K562 (cell line): ENCODE results near the gene CTBP2. TPM values are rescaled to one million over a fixed set of nuclear protein-coding genes. Genes with fewer than 3 reads are reported as not detected.
A peak's percentile ranks its signal among the peaks of the same experiment; 100 is the strongest.

Source experiments
- ATAC-seq: fragments of 200-7000 bp; cut with Tn5 transposase; 3 replicates; pipeline ENCODE4 v1.9.1; 2020; ENCODE audit warnings: moderate library complexity
- BruUV-seq: library from RNA; stranded (reverse); fragments of 400-500 nt; replicated peaks from 2 replicates; lab custom pipeline; 2021; lab: Mats Ljungman, UMichigan
- CTCF ChIA-PET: fragments of 300-600 bp; formaldehyde crosslinking; extraction: SDS; loops from one replicate; lab custom pipeline; 2021; ENCODE audit warnings: low intra/inter-chr PET ratio; lab: Yijun Ruan, JAX
- POLR2A ChIA-PET: fragments of 300-600, 350-650 bp; sonication (Branson Sonifier 250); formaldehyde crosslinking; extraction: SDS; loops from one replicate; lab custom pipeline; 2021; ENCODE audit warnings: antibody characterized with exemption, inconsistent platforms; lab: Yijun Ruan, JAX
- DNase-seq, 4 experiments: peaks; one replicate each; pipeline versions ENCODE4 v3.0.0 to v3.0.0-alpha.2; 2011 to 2018; ENCODE audit warnings: low spot score in 3 of 4, mixed read lengths in 3 of 4; ENCODE audit errors: extremely low read depth in 1 of 4
- FAIRE-seq: peaks from 2 replicates; lab custom pipeline; 2011; peaks lifted over from hg19 to GRCh38; lab: Jason Lieb, UNC
- H2AFZ ChIP-seq: 2 replicates; pipeline ENCODE4 v1.6.0; 2011; ENCODE audit warnings: low read depth, low read length, control low read depth, inconsistent platforms
- H3K27ac ChIP-seq: fragments of 200-600 bp; 3 replicates; pipeline ENCODE4 v1.8.0; 2011; ENCODE audit warnings: low read depth, mild to moderate bottlenecking, control low read depth, inconsistent platforms, low read length, moderate library complexity, mixed read lengths; ENCODE audit errors: extremely low read depth
- H3K27me3 ChIP-seq, 2 experiments: fragments of 300-600 bp in 1 of 2; 2 replicates in 1 of 2; 3 replicates in 1 of 2; pipeline versions ENCODE4 v1.6.0 to v1.8.0; 2011; ENCODE audit warnings: inconsistent platforms in 2 of 2, low read length in 2 of 2, mild to moderate bottlenecking in 1 of 2, mixed read lengths in 1 of 2, moderate library complexity in 1 of 2; ENCODE audit not compliant: control insufficient read depth in 2 of 2, insufficient read depth in 2 of 2
- H3K36me3 ChIP-seq: fragments of 300-600 bp; 3 replicates; pipeline ENCODE4 v1.8.0; 2011; ENCODE audit warnings: mild to moderate bottlenecking, low read length, inconsistent platforms; ENCODE audit not compliant: control insufficient read depth, insufficient read depth
- H3K4me1 ChIP-seq, 2 experiments: fragments of 200-600 bp in 1 of 2; replicated peaks in 1 of 2; 2 replicates in 1 of 2; 3 replicates in 1 of 2; pipeline versions ENCODE4 v1.5.1 to v1.8.0; 2011; ENCODE audit warnings: inconsistent platforms in 2 of 2, low read length in 2 of 2, mild to moderate bottlenecking in 1 of 2, mixed read lengths in 1 of 2, moderate library complexity in 1 of 2; ENCODE audit not compliant: control insufficient read depth in 2 of 2, insufficient read depth in 2 of 2
- H3K4me2 ChIP-seq: 2 replicates; pipeline ENCODE4 v1.6.1; 2011; ENCODE audit warnings: low read length, control low read depth, inconsistent platforms, mixed read lengths; ENCODE audit not compliant: insufficient read depth
- H3K4me3 ChIP-seq: fragments of 200-600 bp; sonication (generic), shearing (Covaris generic); 2 replicates; pipeline ENCODE4 v1.5.1; 2016; ENCODE audit warnings: control low read depth, inconsistent platforms
- H3K79me2 ChIP-seq: fragments of 200-600 bp; 3 replicates; pipeline ENCODE4 v1.8.0; 2011; ENCODE audit warnings: low read length, inconsistent platforms; ENCODE audit not compliant: control insufficient read depth, insufficient read depth
- H3K9ac ChIP-seq, 2 experiments: 2 replicates each; pipeline versions ENCODE4 v1.6.0 to v1.6.1; 2011; ENCODE audit warnings: low read depth in 2 of 2, low read length in 2 of 2, control low read depth in 1 of 2, inconsistent platforms in 1 of 2, mild to moderate bottlenecking in 1 of 2, mixed read lengths in 1 of 2; ENCODE audit not compliant: insufficient read depth in 1 of 2
- H3K9me1 ChIP-seq: one replicate; pipeline ENCODE4 v1.6.0; 2011; ENCODE audit warnings: inconsistent platforms, mild to moderate bottlenecking, low read length, moderate library complexity; ENCODE audit not compliant: control insufficient read depth, insufficient read depth
- H3K9me3 ChIP-seq: replicated peaks from 2 replicates; pipeline ENCODE4 v1.5.1; 2011; ENCODE audit warnings: low read depth, low read length, inconsistent platforms; ENCODE audit not compliant: control insufficient read depth, insufficient read depth
- H4K20me1 ChIP-seq: replicated peaks from 2 replicates; pipeline ENCODE4 v1.6.1; 2011; ENCODE audit warnings: low read length, inconsistent platforms, mixed read lengths; ENCODE audit not compliant: control insufficient read depth, insufficient read depth
- CBX1 ChIP-seq: sonication (generic); IDR thresholded peaks from 2 replicates; pipeline ENCODE4 v1.6.1; 2016; ENCODE audit warnings: antibody characterized with exemption, low read depth, mild to moderate bottlenecking
- FOSL1 ChIP-seq: fragments of 200-800 bp; sonication (Bioruptor generic); conservative IDR thresholded peaks from 2 replicates; pipeline ENCODE4 v1.6.1; 2016; ENCODE audit warnings: missing genetic modification characterization, missing compliant biosample characterization
- ZNF280A ChIP-seq: fragments of 450-650 bp; IDR thresholded peaks from 2 replicates; pipeline ENCODE4 v1.6.1; 2018; ENCODE audit warnings: mild to moderate bottlenecking, low read depth; ENCODE audit not compliant: partially characterized antibody
- ZNF584 ChIP-seq: fragments of 200-800 bp; sonication (Bioruptor generic); IDR thresholded peaks from 2 replicates; pipeline ENCODE4 v1.6.1; 2016; ENCODE audit warnings: low read depth, mild to moderate bottlenecking, missing genetic modification characterization, missing compliant biosample characterization
- WGBS: fragments of 100-300 bp; shearing (Covaris generic); methylation state at CpG from one replicate; pipeline ENCODE4 v1.1.6; 2016; ENCODE audit warnings: low coverage, mixed read lengths; ENCODE audit not compliant: insufficient coverage; ENCODE audit errors: missing lambda C conversion rate; 5-methylcytosine and 5-hydroxymethylcytosine counted together
- in situ Hi-C: fragments of 300-500 bp; cut with MboI; formaldehyde crosslinking; loops from 4 replicates; pipeline ENCODE4 v1.15.0; 2018; ENCODE audit warnings: inconsistent platforms, mixed read lengths
- intact Hi-C: fragments of 100-400 bp; cut with micrococcal nuclease; formaldehyde crosslinking; loops from 2 replicates; pipeline ENCODE4 v1.14.2; 2022
- polyA plus RNA-seq, 8 experiments: library from polyadenylated mRNA; depleted of rRNA in 4 of 8; stranded (reverse) in 5 of 8; unstranded in 3 of 8; fragments of >200 nt; fragmentation: Nextera tagmentation in 2 of 8; fragmentation: Illumina TruSeq in 1 of 8; extraction: Ambion mirVana in 2 of 8; extraction: Trizol in 1 of 8; gene quantifications; 2 replicates each; pipeline versions ENCODE4 v1.2.1 to v1.2.3, GENCODE V29; 2011 to 2014; ENCODE audit warnings: inconsistent platforms in 1 of 8, missing spikeins in 1 of 8
- total RNA-seq, 7 experiments: library from RNA; depleted of rRNA in 6 of 7; stranded (reverse); fragments of >200 nt in 6 of 7; fragmentation: Illumina TruSeq in 2 of 7; extraction: Trizol in 2 of 7; gene quantifications; 2 replicates each; pipeline versions ENCODE4 v1.2.1 to v1.2.3, GENCODE V29; 2011 to 2021; ENCODE audit warnings: low replicate concordance in 1 of 7

CTBP2 gene
- total and polyA plus RNA-seq, 9 of the 15 experiments (the other 6 are each of a cell fraction or from before 2014, with no cell fraction given), result 1.3 to 8.8 (median 5.1) TPM

- ChIA-PET CTCF (no interaction called here), POLR2A (no interaction called here)
- H3K79me2 ChIP-seq, result peaks cover 87% of the 10 kb centered on the region
- H3K27me3 ChIP-seq, result no peaks in the 10 kb centered on the region
- no peak for ATAC-seq
- in situ Hi-C loops (loop anchor here (5.0 to 25.0 kb wide), 2 partner anchors 102 to 217 kb away; partner anchors contain the start of gene CTBP2), intact Hi-C loops (loop anchor here (10.0 kb wide), 1 partner anchor 210 kb away; no protein-coding TSS in a partner anchor)
- no peaks in the 10 kb centered on the region for H3K9me3 ChIP-seq
- H3K9me1 ChIP-seq, result no peaks in the 10 kb centered on the region
- H3K4me3 ChIP-seq, result no peak overlapping the region
- no peak overlapping the region for H3K9ac ChIP-seq
- no peak overlapping the region for H3K27ac ChIP-seq
- BruUV-seq, result no TSS peak
- H3K4me1 ChIP-seq, result peaks cover 3 to 12% of the 10 kb centered on the region in 2 experiments; a peak in 3 of 5 replicates
- FAIRE-seq, result no peak
- no peak overlapping the region for H3K4me2 ChIP-seq
- no peak overlapping the region for H2AFZ ChIP-seq
- H3K36me3 ChIP-seq, result peaks cover 32% of the 10 kb centered on the region; the same call in 2 of the 3 replicates
- DNase-seq, result peak in 2 of 4 experiments; percentile 0 to 1
- TF ChIP-seq ZNF584 (no peak), FOSL1 (no peak), ZNF280A (no peak), CBX1 (no peak)
- WGBS, result 100% methylated on average over 2 of the region's 2 CpGs
- peaks cover 46% of the 10 kb centered on the region for H4K20me1 ChIP-seq
Observed at GRCh38 chr10:124944982-124945381, 215.4 kb downstream of the CTBP2 start.
